GM21423 (cell line): ENCODE measurements around the gene OOSP1.
"Not testable (repeated sequence)": the region's sequence is repeated elsewhere in the genome, so short reads cannot be mapped to it uniquely, and the experiment has no call there.

ENCODE experiments used
- ATAC-seq: cut with Tn5 transposase; IDR thresholded peaks from one replicate; pipeline ENCODE4 v1.9.1; 2021; ENCODE audit warnings: mild to moderate bottlenecking, moderate library complexity; ENCODE audit not compliant: unreplicated experiment

OOSP1 gene

GRCh38 chr11:59938132-59938531 is at the start of gene OOSP1:
OOSP1 (plus strand) TSS chr11:59938432; CDS start chr11:59938455, 23 bp downstream.
- ATAC-seq = no peak

GRCh38 chr11:59891781-59892181 is 46.5 kb upstream of the OOSP1 start:
- no peak for ATAC-seq

GRCh38 chr11:59894616-59895015 is 43.6 kb upstream of the OOSP1 start:
- ATAC-seq = no peak

GRCh38 chr11:59898046-59898445 is 40.2 kb upstream of the OOSP1 start:
- no peak for ATAC-seq

GRCh38 chr11:59898650-59899049 is 39.6 kb upstream of the OOSP1 start:
- no peak for ATAC-seq

- ATAC-seq = no peak
Observed at GRCh38 chr11:59899532-59899931, 38.7 kb upstream of the OOSP1 start.

- ATAC-seq = no peak
Observed at GRCh38 chr11:59900366-59901126, 37.7 kb upstream of the OOSP1 start.

- ATAC-seq = no peak
Observed at GRCh38 chr11:59901306-59901705, 36.9 kb upstream of the OOSP1 start.

- ATAC-seq = not testable (repeated sequence)
Observed at GRCh38 chr11:59903569-59903968, 34.7 kb upstream of the OOSP1 start.

- ATAC-seq = no peak
Observed at GRCh38 chr11:59918480-59918879, 19.8 kb upstream of the OOSP1 start.

- ATAC-seq = no peak
Observed at GRCh38 chr11:59918987-59919589, 19.1 kb upstream of the OOSP1 start.

GRCh38 chr11:59923813-59924212 is 14.4 kb upstream of the OOSP1 start:
- ATAC-seq = no peak

GRCh38 chr11:59931688-59932087 is 6.5 kb upstream of the OOSP1 start:
- no peak for ATAC-seq

GRCh38 chr11:59938718-59939117 is 486 bp downstream of the OOSP1 start:
- ATAC-seq = no peak

- ATAC-seq = no peak
Observed at GRCh38 chr11:59939482-59939881, 1.2 kb downstream of the OOSP1 start.

- no peak for ATAC-seq
Observed at GRCh38 chr11:59941091-59941490, 2.9 kb downstream of the OOSP1 start.

- no peak for ATAC-seq
Observed at GRCh38 chr11:59943997-59944714, 5.9 kb downstream of the OOSP1 start.

GRCh38 chr11:59944720-59945119 is 6.5 kb downstream of the OOSP1 start:
- no peak for ATAC-seq

- ATAC-seq = no peak
Observed at GRCh38 chr11:59953463-59954218, 15.4 kb downstream of the OOSP1 start.

- ATAC-seq = no peak
Observed at GRCh38 chr11:59954219-59954847, 16.1 kb downstream of the OOSP1 start.

GRCh38 chr11:59957094-59957493 is 18.9 kb downstream of the OOSP1 start:
- ATAC-seq = no peak
